ENCODE data around the gene FAIM2.

The FAIM2 gene

DNA sequence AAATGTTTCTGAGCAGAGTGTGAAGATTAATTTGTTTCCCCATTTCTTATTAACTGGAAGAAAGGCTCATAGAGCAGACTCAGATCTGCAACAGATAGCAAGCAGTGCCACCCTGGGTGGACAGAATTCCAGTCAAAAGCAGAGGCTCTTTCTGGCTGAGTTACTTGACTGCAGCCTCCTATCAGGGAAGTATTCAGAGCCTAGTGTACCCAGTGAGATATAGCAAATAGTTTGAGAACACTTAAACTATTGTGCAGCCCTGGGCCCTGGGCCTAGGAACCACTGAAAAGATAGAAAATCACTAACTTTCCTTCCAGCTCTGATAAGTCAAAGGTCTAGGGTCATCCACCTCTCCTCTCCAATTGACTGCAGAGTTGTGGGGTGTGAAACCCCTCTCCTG is 35.6 kb upstream of the FAIM2 start:
- DNase-seq, result no peak

DNA sequence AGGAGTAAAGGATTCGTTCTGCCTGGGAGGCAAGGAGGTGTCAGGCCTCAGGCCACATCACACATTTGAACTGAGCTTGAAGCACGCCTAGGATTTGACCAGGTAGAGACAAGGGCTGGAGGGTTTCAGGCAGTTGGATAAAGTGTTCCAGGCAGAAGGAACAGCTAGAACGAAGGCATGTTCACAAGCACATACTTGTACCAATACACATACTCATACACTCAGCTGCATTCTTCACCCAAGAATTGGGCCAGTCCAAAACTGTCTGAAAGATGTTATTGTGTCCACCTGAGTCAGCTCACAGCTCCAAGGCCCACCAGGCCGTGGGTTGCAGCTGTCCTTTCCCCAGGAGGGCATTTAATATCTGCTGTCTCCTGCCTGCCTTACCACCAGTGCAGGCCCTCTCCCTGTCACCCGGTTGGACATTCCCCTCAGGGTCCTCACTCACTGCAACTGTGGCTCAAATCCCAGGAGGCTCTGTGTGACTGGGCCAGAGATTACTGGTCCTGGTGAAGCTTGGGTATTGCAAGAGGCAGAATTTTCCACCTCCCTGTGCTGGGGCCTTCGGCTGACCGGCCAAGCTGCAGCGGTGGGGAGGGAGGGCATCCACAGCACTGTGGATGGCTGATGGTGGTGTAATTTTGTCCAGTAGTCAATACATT is 34.1 kb upstream of the FAIM2 start:
- DNase-seq, result no peak

- no peak for DNase-seq
Measured at GRCh38 chr12:49936925-49937324, 33.2 kb upstream of the FAIM2 start.

DNA sequence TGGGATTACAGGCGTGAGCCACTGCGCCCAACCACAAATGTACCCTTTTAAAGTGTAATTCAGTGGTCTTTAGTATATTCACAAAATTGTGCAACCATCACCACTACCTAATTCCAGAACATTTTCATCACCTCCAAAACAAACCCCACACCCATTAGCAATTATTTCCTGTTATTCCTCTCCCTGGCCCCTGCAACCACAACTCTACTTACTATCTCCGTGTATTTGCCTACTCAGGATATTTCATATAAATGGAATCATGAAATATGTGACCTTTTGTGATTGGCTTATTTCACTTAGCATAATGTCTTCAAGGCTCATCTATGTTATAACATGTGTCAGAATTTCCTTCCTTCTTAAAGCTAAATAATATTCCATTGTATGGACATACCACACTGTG is 30.8 kb upstream of the FAIM2 start:
- DNase-seq, result no peak

GRCh38 chr12:49933796-49934195 is 30.1 kb upstream of the FAIM2 start:
- no peak for DNase-seq

DNA sequence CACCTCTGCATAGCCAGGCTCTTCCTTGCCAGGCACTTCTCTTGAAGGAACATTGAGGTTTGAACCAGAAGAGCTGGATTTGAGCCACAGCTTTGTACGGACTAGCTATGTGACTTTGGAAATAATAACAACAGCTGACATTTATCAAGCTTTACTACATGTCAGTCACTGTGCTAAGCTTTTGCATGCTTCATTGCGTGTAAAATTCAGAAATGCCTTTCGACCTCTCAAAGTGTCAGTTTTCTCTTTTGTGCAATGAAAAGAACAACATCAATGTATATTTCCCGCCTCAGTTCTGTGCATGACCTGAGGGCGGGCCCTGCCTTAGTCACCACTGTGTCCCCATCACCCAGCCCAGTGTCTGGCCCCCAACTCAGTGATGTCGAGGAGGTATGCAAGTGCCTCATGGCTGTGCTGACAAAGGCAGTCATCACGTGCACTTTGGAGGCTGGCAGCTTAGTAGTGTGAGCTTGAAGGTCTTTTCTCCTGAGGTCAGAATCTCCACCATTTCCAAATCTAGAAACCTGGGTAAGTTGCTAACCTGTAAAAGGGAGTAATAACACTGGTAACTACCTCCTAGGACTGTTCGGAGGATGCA is 28.9 kb upstream of the FAIM2 start:
- DNase-seq, result no peak

GRCh38 chr12:49932023-49932422 is 28.3 kb upstream of the FAIM2 start:
- DNase-seq, result no peak

DNA sequence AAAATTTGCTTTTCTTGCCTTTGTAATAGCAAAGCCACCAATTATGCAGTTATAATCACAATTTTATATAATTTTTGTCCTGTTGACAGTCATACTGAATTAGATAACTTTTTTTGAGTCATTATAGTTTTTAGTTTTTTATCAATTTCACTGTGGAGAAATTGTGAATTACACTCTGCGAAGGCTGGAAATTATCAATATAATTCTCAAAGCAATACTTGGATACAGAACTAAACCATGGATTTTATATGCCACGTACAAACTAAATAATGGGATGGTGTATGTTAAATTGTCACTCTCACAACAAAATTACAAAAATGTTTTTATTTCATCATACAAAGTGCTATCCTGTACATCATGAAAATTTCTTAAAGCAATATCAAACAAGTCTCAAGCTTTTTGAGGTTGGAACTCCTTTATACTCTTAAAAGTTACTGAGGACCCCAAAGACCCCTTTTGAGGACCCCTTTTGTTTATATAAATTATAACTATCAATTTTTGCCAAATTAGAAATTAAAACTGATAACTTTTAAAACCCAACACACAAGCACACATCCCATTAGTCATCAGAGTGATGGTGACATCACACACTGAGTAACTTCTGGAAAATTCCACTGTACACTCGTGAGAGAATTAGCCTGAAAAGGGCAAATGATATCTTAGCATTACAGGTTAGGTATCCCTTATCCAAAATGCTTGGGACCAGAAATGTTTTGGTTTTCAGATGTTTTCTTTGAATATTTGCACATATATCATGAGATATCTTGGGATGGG is 27.0 kb upstream of the FAIM2 start:
- DNase-seq, result no peak

- no peak for DNase-seq
Measured at GRCh38 chr12:49929581-49929980, 25.9 kb upstream of the FAIM2 start.

GRCh38 chr12:49928471-49928870 is 24.8 kb upstream of the FAIM2 start:
- DNase-seq, result no peak

DNA sequence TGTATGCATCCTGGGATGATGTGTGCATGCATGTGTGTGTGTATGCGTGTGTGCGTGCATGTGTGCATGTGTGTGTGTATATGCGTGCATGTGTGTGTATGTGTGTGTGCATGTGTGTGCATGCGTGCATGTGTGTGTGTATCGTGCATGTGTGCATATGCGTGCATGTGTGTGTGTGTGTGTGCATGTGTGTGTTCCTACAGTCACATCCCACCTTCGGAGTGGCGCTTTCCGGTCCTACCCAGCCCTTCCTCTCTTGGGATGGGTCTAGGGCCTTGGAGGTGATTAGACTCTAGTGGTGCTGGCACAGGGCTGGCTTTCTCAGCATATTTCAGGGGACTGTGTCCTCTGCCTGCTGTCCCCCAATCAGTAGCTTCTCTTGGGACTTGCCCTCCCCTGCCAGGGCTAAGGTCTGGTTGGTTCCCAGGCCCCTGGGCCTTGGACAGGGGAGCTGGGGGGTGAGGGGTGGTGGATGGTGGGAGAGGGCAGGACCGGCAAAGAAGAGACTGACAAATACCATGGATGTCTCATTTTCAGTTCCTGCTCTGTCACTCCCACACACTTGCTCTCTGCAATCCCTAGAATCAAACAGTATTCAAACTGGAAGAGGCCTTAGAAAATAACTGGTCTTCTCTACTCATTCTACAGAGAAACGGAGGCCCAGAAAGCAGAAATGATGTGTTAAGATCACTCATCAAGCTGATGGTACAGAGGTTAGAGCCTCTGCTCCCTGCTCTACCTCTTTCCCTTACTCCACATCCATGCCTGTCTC is 21.9 kb upstream of the FAIM2 start:
- no peak for DNase-seq

- no peak for DNase-seq
Measured at GRCh38 chr12:49924628-49925246, 21.0 kb upstream of the FAIM2 start.

GRCh38 chr12:49923880-49924556 is 20.3 kb upstream of the FAIM2 start:
- DNase-seq, result no peak

- DNase-seq, result no peak
Measured at GRCh38 chr12:49923035-49923644, 19.4 kb upstream of the FAIM2 start.

- no peak for DNase-seq
Measured at GRCh38 chr12:49922349-49923034, 18.8 kb upstream of the FAIM2 start.

DNA sequence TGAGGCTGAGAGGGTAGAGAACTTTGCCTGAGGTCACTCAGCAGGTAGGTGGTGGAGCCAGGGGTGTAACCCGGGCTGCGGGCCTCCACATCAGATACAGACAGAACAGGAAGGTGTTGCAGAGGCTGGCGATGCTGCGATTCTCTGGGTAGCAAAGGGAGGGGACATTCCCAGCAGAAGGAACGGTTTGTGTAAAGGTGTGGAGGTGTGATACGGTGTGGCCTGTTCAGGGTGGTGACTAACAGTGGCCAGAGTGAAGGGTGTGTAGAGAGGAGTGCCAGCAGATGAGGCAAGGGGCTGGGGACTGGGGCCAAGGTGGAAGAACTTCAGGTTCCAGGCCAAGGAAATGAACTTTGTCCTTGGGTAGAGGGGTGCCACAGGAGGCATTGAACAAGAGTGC is 18.2 kb upstream of the FAIM2 start:
- no peak for DNase-seq

GRCh38 chr12:49921299-49921698 is 17.6 kb upstream of the FAIM2 start:
- DNase-seq, result no peak

DNA sequence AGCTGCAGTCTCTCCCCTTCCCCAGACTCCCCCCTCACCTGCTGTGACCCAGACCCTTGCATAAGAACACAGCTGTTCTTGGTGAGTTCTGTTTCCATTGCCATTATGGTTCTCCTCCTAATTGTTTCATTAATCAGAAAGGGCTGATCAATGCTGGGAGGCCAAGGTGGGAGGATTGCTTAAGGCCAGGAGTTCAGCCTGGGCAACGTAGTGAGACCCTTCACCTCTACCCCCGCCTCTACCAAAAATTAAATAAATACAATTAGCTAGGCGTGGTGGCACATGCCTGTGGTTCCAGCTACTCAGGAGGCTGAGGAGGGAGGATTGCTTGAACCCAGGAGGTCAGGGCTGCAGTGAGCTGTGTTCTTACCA is 17.2 kb upstream of the FAIM2 start:
- no peak for DNase-seq

- no peak for DNase-seq
Measured at GRCh38 chr12:49920241-49920914, 16.7 kb upstream of the FAIM2 start.

DNA sequence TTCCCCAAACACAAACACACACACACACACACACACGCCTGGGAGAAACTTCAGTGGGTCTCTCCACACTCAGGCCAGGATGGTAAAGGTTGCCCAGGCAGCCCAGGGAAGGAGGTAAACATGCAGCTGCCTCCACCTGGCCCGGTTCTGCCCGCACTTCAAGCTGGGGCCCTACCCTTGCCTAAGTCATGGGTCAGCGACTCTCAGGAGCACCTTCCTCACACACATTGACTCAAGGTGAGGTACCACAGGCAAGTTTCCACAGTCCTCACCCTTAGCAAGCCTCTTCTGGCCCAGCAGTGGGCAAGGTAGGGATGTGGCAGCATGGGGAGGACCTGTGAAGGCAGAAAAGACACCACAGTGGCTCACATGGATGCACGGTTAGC is 14.1 kb upstream of the FAIM2 start:
- DNase-seq, result no peak
